HG03354 (cell line): ENCODE results near the gene UNC93B1.

Source experiments
- ATAC-seq: cut with Tn5 transposase; IDR thresholded peaks from one replicate; pipeline ENCODE4 v1.9.1; 2021; ENCODE audit warnings: mild to moderate bottlenecking; ENCODE audit not compliant: unreplicated experiment, poor library complexity, severe bottlenecking

UNC93B1 gene, protein sequence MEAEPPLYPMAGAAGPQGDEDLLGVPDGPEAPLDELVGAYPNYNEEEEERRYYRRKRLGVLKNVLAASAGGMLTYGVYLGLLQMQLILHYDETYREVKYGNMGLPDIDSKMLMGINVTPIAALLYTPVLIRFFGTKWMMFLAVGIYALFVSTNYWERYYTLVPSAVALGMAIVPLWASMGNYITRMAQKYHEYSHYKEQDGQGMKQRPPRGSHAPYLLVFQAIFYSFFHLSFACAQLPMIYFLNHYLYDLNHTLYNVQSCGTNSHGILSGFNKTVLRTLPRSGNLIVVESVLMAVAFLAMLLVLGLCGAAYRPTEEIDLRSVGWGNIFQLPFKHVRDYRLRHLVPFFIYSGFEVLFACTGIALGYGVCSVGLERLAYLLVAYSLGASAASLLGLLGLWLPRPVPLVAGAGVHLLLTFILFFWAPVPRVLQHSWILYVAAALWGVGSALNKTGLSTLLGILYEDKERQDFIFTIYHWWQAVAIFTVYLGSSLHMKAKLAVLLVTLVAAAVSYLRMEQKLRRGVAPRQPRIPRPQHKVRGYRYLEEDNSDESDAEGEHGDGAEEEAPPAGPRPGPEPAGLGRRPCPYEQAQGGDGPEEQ

DNA sequence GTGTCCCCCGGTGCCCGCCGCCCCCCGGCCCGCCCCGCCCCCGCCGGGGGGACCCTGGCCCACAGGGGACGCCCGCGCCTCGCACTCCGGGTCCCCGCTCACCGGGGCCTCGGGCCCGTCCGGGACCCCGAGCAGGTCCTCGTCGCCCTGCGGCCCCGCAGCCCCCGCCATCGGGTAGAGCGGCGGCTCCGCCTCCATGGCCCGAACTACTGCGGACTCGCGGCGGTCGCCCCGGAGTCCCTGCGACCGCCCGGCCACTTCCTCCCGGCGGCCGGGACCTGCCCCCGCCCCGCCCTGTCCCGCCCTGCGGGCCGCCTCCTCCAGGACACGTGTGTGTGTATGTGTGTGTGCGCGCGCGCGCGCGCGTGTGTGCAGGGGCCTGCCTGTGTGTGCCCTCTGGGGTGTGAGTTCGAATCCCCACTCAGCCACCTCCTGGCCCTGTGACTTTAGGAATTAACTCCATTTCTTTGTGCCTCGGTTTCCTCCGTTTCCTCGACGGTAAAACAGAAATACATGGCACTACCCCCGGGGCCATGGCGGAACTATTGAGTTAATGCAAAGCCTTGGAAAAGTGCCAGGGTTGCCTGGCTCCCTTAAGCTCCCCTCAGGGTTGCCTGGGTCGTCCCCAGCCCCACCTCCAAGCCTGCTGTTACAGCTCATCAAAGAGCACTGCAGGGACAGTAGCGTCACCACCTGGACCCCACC, at the start of gene UNC93B1:
Gene UNC93B1 (minus strand): TSS at position 252 of the 705 bp plus-strand sequence. CDS start 54 bp downstream, at position 198.
- ATAC-seq: peak; percentile 67

DNA sequence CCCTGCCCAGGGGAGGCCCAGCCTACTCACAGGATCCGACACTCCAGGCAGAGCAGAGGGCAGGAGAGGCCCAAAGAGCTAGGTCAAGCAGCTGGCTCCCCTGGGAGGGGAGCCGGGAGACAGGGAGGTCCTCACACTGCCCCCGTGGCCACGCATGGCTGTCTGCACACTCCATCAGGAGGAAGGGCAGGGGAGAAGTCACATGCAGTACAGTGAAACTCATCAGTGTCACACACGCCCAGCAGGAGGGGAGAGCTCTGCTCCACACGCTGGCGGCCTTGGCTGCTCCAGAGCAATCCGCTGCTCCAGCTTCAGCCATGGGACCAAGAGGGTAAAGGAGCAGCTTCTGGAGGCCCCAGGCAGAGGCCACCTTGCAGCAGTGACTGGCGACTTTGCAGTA, 49.2 kb upstream of the UNC93B1 start:
- no peak for ATAC-seq

- ATAC-seq: no peak
These were observed 48.4 kb upstream of the UNC93B1 start for GRCh38 chr11:68052137-68052873.

- ATAC-seq: no peak
These were observed 47.6 kb upstream of the UNC93B1 start for GRCh38 chr11:68051191-68052136.

DNA sequence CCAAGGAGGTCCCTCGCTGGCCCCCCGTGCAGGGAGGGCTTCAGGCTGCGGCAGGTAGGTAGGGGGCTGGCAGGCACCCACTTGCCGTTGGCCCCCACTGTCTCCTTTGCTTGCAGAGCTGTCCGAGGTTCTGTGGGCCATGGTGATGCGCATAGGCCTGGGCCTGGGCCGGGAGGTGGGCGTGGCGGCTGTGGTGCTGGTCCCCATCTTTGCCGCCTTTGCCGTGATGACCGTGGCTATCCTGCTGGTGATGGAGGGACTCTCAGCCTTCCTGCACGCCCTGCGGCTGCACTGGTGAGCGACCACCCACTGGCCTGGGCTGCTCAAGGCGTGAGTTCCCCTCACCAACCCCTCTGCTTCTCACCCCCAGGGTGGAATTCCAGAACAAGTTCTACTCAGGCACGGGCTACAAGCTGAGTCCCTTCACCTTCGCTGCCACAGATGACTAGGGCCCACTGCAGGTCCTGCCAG, 46.5 kb upstream of the UNC93B1 start:
- ATAC-seq: no peak

GRCh38 chr11:68049509-68050370, 45.8 kb upstream of the UNC93B1 start:
- no peak for ATAC-seq

DNA sequence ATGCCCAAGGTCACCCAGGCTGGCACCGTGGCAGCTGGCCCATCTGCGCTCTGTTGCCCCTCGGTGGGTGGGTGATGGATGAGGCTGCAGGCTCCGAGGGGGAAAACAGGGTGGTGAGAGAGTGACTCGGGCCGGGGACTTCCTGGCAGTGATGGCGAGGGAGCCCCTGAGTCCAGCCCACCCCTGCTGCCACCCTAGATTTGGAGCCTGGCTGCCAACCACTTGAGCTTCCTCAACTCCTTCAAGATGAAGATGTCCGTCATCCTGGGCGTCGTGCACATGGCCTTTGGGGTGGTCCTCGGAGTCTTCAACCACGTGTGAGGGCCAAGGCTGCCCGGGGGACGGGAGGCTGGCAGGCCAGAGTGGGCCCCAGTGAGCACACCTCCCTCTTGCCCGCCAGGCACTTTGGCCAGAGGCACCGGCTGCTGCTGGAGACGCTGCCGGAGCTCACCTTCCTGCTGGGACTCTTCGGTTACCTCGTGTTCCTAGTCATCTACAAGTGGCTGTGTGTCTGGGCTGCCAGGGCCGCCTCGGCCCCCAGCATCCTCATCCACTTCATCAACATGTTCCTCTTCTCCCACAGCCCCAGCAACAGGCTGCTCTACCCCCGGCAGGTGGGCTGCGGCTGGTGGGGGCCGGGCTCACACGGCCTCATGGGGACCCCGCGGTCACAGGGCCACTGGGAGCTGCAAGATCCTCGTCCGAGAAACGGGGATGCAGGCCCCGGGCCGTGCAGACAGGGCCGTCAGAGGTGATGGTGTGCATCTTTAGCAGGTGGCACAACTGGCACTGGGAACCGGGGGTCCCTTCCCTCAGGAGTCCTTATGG, 45.0 kb upstream of the UNC93B1 start:
- ATAC-seq: no peak

GRCh38 chr11:68047437-68048290, 43.8 kb upstream of the UNC93B1 start:
- ATAC-seq: no peak

DNA sequence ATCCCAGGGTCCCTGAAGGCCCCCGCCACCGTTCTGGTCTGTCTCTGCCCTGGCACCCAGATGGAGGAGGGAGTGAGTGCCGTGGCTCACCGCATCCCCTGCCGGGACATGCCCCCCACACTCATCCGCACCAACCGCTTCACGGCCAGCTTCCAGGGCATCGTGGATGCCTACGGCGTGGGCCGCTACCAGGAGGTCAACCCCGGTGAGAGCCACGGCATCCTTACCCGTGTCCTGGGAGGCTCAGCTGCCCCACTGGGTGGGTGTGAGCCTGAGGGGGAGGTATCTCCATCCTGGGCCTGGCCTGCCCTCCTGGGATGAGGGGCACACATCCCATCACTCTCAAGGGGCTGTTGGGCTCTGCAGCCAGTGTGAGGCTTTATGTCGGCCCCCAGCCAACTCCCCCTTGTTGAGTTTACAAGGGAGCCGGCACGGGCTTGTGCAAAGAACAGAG, 41.0 kb upstream of the UNC93B1 start:
- no peak for ATAC-seq

- no peak for ATAC-seq
These were observed 40.4 kb upstream of the UNC93B1 start for GRCh38 chr11:68044145-68044813.

DNA sequence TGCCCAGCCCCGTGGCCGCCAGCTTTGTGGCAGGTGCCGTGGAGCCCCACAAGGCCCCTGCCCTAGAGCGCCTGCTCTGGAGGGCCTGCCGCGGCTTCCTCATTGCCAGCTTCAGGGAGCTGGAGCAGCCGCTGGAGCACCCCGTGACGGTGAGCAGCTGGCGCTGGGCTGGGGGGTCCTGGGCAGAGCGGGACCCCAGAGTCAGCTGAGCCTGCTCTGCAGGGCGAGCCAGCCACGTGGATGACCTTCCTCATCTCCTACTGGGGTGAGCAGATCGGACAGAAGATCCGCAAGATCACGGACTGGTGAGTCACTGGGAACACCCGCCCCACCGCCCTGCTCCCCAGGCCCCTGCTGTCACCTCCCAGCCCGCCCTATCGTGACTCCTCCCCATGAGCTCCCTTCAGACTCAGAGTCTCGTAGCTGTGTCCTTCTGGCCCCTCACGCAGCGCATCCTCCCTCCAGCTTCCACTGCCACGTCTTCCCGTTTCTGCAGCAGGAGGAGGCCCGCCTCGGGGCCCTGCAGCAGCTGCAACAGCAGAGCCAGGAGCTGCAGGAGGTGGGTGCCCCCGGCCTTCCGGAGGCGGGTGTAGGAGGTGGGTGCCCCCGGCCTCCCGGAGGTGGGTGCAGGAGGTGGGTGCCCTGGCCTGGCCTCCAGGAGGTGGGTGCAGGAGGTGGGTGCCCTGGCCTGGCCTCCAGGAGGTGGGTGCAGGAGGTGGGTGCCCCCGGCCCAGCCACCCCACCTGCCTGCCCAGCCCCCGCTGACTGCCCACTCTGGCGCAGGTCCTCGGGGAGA, 39.6 kb upstream of the UNC93B1 start:
- ATAC-seq: no peak

GRCh38 chr11:68043029-68043348, 39.1 kb upstream of the UNC93B1 start:
- no peak for ATAC-seq

GRCh38 chr11:68042219-68043028, 38.5 kb upstream of the UNC93B1 start:
- no peak for ATAC-seq

GRCh38 chr11:68041617-68042218, 37.8 kb upstream of the UNC93B1 start:
- no peak for ATAC-seq
